Testis (tissue), 2 donors: ENCODE measurements around the gene IL9R.

ENCODE experiments used
- CTCF ChIP-seq, 3 experiments: fragments of 450-650 bp in 2 of 3; fragments of 200-600 bp in 1 of 3; sonication (generic) in 1 of 3; IDR thresholded peaks; one replicate each; pipeline ENCODE4 v1.5.1; 2016 to 2019; ENCODE audit warnings: antibody characterized with exemption in 3 of 3, mild to moderate bottlenecking in 2 of 3, moderate library complexity in 1 of 3
- POLR2A ChIP-seq: fragments of 450-650 bp; IDR thresholded peaks from one replicate; pipeline ENCODE4 v1.6.1; 2017; ENCODE audit warnings: antibody characterized with exemption, mild to moderate bottlenecking, moderate library complexity

GRCh38 chrX:155985208-155985607 lies 12.3 kb upstream of the IL9R start:
- TF ChIP-seq CTCF (IDR thresholded peaks at IDR 0.05): no peak
- no peak for TF ChIP-seq POLR2A
